ENCODE results near the gene DBNL.
"Not testable (repeated sequence)": the region's sequence is repeated elsewhere in the genome, so short reads cannot be mapped to it uniquely, and the experiment has no call there.

DBNL gene

DNA sequence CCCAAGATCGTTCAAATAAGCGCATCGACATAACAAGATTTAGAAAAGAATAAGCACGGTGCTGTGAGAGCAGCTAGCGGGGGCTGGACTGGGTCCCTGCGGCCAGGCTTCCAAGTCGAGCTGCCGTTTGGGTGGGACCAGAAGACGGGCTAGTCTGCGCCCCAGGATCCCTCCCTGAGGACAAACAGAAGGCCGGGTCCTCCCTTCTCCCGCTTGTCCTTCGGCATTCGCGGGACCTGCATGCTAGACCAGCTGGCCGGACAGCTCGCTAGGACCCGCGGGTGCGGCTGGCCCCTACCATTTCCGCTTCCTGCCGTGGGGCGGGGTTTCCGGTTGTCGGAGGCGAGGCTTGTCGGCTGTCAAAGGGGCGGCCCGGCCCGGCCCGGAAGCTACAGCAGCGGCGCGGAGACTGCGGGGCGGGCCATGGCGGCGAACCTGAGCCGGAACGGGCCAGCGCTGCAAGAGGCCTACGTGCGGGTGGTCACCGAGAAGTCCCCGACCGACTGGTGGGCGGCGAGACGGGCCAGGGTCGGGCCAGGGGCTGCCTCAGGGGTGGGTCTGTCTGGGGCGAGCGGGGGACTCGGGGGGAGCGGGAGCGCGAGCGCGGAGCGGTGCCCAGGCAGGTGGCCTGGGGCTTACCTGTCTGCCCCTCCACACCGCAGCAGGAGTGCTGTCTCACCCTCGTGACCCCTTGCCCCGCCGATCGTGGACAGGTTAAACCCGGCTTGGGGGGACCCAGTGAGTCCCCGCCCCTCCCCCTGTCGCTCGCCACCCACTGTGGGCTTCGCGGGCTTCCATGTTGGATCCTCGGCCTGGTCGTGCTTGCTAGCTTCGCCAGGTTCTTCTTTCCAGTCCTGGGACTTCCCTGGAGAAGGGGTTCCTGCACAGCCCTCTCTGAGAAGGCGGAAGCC lies at the start of gene DBNL:
DBNL (plus strand) TSS at position 388 of the 911 bp plus-strand sequence; CDS start at position 424, 36 bp downstream.
- peak; percentile 89 for DNase-seq (ENCODE audit: extremely low read depth, insufficient read length)

DNA sequence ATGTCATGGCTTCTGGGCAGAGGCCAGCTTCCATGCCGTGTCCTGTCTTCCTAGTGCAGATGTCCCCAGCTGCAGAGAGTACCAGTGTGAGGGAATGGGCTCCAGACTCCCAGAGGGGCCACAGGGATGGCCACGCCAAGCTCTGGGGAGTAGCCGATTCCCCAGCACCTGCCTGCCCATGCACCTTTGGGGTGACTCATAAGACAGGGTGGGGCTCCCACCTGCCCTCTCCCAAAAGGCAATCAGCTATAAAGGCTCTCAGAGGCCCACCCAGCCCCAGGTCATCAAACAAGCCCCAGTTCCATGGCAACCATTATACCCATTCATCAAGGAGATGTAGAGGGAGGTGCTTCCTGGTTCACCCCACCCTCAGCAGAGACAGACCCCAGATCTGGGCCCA lies 47.0 kb upstream of the DBNL start, which contains the start of gene SPDYE1:
SPDYE1 (plus strand) TSS at position 366 of the 400 bp plus-strand sequence. CDS start 2,053 bp downstream, outside the sequence.
- not testable (repeated sequence) for H3K27me3 ChIP-seq (replicated peaks; ENCODE audit: control insufficient read depth, insufficient read depth, low read length); H3K4me3 ChIP-seq (replicated peaks; ENCODE audit: low read depth, low read length); H3K36me3 ChIP-seq (ENCODE audit: control insufficient read depth, insufficient read depth, low read length); DNase-seq (ENCODE audit: extremely low read depth, insufficient read length)

More for the DNA sequence above, at the start of gene DBNL:
- TF ChIP-seq CTCF (IDR thresholded peaks at IDR 0.05; ENCODE audit: insufficient read depth, low read length, poor library complexity, severe bottlenecking), result no peak
- H3K4me3 ChIP-seq (replicated peaks; ENCODE audit: low read depth, low read length), result peak within 1 kb of the TSS; percentile 98
- H3K27me3 ChIP-seq (replicated peaks; ENCODE audit: control insufficient read depth, insufficient read depth, low read length), result no peaks in the 10 kb centered on the region
- H3K36me3 ChIP-seq (ENCODE audit: control insufficient read depth, insufficient read depth, low read length), result peaks cover 4% of the 10 kb centered on the region

GRCh38 chr7:44012081-44012480 lies 32.4 kb upstream of the DBNL start:
- not testable (repeated sequence) for H3K36me3 ChIP-seq (ENCODE audit: control insufficient read depth, insufficient read depth, low read length); DNase-seq (ENCODE audit: extremely low read depth, insufficient read length); H3K27me3 ChIP-seq (replicated peaks; ENCODE audit: control insufficient read depth, insufficient read depth, low read length); H3K4me3 ChIP-seq (replicated peaks; ENCODE audit: low read depth, low read length)

DNA sequence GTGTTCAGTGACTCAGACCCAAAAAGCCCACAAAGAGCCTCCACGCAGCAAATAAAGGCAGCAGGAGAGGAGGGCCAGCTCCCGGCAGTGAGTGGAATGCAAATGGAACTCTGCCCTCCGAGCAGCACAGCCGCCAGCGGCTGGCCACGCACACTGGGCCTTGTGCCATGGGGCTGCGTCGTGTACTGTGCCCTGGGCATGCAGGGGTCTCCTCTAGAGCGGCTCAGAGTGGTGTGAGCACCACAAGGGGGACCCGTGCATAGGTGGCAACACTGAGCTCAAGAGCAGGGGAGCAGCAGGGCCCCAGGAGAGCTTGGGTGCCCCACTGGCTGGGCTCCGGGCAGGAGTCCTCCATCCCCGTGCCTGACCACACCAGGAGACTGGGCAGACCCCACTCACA lies 29.4 kb upstream of the DBNL start:
- H3K36me3 ChIP-seq (ENCODE audit: control insufficient read depth, insufficient read depth, low read length); DNase-seq (ENCODE audit: extremely low read depth, insufficient read length); H3K4me3 ChIP-seq (replicated peaks; ENCODE audit: low read depth, low read length); H3K27me3 ChIP-seq (replicated peaks; ENCODE audit: control insufficient read depth, insufficient read depth, low read length): not testable (repeated sequence)

- not testable (repeated sequence) for H3K27me3 ChIP-seq (replicated peaks; ENCODE audit: control insufficient read depth, insufficient read depth, low read length); H3K36me3 ChIP-seq (ENCODE audit: control insufficient read depth, insufficient read depth, low read length)
- peak; percentile 73 for TF ChIP-seq CTCF (IDR thresholded peaks at IDR 0.05; ENCODE audit: insufficient read depth, low read length, poor library complexity, severe bottlenecking)
- peak; percentile 97 for DNase-seq (ENCODE audit: extremely low read depth, insufficient read length)
- H3K4me3 ChIP-seq (replicated peaks; ENCODE audit: low read depth, low read length), result peak overlapping the region; percentile 74
These were observed 25.4 kb upstream of the DBNL start for GRCh38 chr7:44018857-44019807.

GRCh38 chr7:44019825-44020224 lies 24.7 kb upstream of the DBNL start:
- H3K4me3 ChIP-seq (replicated peaks; ENCODE audit: low read depth, low read length); DNase-seq (ENCODE audit: extremely low read depth, insufficient read length); H3K27me3 ChIP-seq (replicated peaks; ENCODE audit: control insufficient read depth, insufficient read depth, low read length); H3K36me3 ChIP-seq (ENCODE audit: control insufficient read depth, insufficient read depth, low read length): not testable (repeated sequence)

GRCh38 chr7:44022069-44022468 lies 22.4 kb upstream of the DBNL start:
- H3K4me3 ChIP-seq (replicated peaks; ENCODE audit: low read depth, low read length); H3K27me3 ChIP-seq (replicated peaks; ENCODE audit: control insufficient read depth, insufficient read depth, low read length); DNase-seq (ENCODE audit: extremely low read depth, insufficient read length); H3K36me3 ChIP-seq (ENCODE audit: control insufficient read depth, insufficient read depth, low read length): not testable (repeated sequence)

- not testable (repeated sequence) for H3K36me3 ChIP-seq (ENCODE audit: control insufficient read depth, insufficient read depth, low read length); H3K27me3 ChIP-seq (replicated peaks; ENCODE audit: control insufficient read depth, insufficient read depth, low read length)
These were observed 21.6 kb upstream of the DBNL start for GRCh38 chr7:44022796-44023467.

GRCh38 chr7:44029433-44029832 lies 15.1 kb upstream of the DBNL start:
- H3K4me3 ChIP-seq (replicated peaks; ENCODE audit: low read depth, low read length); H3K36me3 ChIP-seq (ENCODE audit: control insufficient read depth, insufficient read depth, low read length); DNase-seq (ENCODE audit: extremely low read depth, insufficient read length); H3K27me3 ChIP-seq (replicated peaks; ENCODE audit: control insufficient read depth, insufficient read depth, low read length): not testable (repeated sequence)

More at GRCh38 chr7:44022796-44023467, 21.6 kb upstream of the DBNL start:
- not testable (repeated sequence) for H3K4me3 ChIP-seq (replicated peaks; ENCODE audit: low read depth, low read length); DNase-seq (ENCODE audit: extremely low read depth, insufficient read length)

GRCh38 chr7:44030029-44030428 lies 14.5 kb upstream of the DBNL start:
- not testable (repeated sequence) for H3K27me3 ChIP-seq (replicated peaks; ENCODE audit: control insufficient read depth, insufficient read depth, low read length); DNase-seq (ENCODE audit: extremely low read depth, insufficient read length); H3K36me3 ChIP-seq (ENCODE audit: control insufficient read depth, insufficient read depth, low read length); H3K4me3 ChIP-seq (replicated peaks; ENCODE audit: low read depth, low read length)

- H3K27me3 ChIP-seq (replicated peaks; ENCODE audit: control insufficient read depth, insufficient read depth, low read length); DNase-seq (ENCODE audit: extremely low read depth, insufficient read length); H3K4me3 ChIP-seq (replicated peaks; ENCODE audit: low read depth, low read length); H3K36me3 ChIP-seq (ENCODE audit: control insufficient read depth, insufficient read depth, low read length): not testable (repeated sequence)
These were observed 13.2 kb upstream of the DBNL start for GRCh38 chr7:44031319-44031718.

All from GM06990 (cell line).